GM12865 (cell line): ENCODE data around the gene RAD9A.

Experiments
- DNase-seq: peaks from one replicate; pipeline ENCODE4 v3.0.0; 2010; ENCODE audit warnings: low read depth
- H3K4me3 ChIP-seq: 2 replicates; pipeline ENCODE4 v1.5.1; 2011; ENCODE audit warnings: mild to moderate bottlenecking, low read depth, low read length, control low read depth
- TF ChIP-seq, protein P1 (sequence below): IDR thresholded peaks from 2 replicates; pipeline ENCODE4 v1.5.1; 2011; ENCODE audit warnings: low read length, control low read depth, low read depth, inconsistent platforms; ENCODE audit not compliant: insufficient read depth; ENCODE audit errors: missing control alignments

The RAD9A gene

DNA sequence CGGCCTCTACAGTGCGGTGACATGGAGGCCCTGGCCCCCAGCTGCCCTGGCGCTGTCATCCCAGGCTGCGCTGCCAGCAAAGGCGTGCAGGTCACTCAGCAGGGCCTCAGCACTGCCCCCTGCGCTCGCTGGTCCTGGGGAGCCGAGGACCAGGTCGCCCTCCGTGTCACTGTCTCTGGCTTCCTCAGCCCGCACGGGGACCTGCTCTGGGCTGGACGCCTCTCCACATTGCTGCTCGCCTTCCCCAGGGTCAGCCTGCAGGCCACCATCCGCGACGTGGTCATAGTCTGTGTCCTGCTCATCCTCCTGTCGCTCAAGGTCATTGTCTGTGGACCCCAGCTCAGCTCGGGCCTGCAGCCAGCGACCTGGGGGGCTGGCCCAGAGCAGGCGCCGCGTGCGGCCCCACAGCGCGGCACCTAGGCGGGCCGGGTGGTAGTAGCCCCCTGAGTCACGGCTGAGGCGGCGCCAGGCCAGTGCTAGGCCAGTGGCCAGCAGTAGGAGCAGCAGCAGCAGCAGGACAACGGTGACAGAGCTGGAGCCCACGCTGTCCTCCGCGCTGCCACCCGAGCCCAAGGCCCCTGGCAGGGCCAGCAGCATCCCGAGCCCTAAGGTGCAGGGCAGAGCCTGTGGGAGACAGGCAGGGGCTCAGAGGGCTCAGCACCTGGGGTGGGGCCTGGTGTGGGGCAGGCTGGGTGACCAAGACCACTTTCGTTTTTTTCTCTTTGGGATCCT is 44.1 kb downstream of the RAD9A start:
- peak overlapping the region; percentile 88 for H3K4me3 ChIP-seq
- DNase-seq = peak; percentile 21
- TF ChIP-seq, protein P1, sequence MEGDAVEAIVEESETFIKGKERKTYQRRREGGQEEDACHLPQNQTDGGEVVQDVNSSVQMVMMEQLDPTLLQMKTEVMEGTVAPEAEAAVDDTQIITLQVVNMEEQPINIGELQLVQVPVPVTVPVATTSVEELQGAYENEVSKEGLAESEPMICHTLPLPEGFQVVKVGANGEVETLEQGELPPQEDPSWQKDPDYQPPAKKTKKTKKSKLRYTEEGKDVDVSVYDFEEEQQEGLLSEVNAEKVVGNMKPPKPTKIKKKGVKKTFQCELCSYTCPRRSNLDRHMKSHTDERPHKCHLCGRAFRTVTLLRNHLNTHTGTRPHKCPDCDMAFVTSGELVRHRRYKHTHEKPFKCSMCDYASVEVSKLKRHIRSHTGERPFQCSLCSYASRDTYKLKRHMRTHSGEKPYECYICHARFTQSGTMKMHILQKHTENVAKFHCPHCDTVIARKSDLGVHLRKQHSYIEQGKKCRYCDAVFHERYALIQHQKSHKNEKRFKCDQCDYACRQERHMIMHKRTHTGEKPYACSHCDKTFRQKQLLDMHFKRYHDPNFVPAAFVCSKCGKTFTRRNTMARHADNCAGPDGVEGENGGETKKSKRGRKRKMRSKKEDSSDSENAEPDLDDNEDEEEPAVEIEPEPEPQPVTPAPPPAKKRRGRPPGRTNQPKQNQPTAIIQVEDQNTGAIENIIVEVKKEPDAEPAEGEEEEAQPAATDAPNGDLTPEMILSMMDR = no peak

DNA sequence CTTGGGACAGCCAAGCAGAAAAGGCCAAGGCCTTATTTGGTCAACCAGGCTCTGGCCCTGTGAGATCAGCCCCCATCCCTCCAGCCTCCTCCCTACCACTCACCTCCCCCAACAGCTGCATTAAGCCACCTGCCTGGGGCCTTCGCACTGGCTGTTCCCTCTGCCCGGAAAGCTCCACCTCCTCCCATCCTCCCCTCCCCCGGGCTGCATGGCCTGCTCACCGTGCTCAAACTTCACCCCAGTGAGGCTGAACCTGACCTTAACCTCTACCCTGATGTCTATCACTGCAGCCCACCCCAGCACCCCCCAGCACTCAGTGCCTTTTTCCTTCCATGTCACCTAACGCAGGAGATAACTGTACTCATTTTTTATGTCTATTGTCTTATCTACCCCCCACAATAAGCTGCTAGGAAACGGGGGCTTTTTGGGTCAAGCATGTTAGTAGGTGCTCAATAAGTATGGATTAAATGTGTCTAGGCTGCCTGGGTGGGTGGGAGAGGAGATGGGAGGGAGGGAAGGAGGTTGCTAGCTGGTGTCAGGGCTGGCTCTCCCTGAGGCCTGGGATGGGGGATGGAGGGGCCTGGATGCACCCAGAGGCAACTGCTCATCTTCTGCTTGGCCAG is 44.8 kb downstream of the RAD9A start:
- TF ChIP-seq, protein P1 = no peak
- peak overlapping the region; percentile 88 for H3K4me3 ChIP-seq

DNA sequence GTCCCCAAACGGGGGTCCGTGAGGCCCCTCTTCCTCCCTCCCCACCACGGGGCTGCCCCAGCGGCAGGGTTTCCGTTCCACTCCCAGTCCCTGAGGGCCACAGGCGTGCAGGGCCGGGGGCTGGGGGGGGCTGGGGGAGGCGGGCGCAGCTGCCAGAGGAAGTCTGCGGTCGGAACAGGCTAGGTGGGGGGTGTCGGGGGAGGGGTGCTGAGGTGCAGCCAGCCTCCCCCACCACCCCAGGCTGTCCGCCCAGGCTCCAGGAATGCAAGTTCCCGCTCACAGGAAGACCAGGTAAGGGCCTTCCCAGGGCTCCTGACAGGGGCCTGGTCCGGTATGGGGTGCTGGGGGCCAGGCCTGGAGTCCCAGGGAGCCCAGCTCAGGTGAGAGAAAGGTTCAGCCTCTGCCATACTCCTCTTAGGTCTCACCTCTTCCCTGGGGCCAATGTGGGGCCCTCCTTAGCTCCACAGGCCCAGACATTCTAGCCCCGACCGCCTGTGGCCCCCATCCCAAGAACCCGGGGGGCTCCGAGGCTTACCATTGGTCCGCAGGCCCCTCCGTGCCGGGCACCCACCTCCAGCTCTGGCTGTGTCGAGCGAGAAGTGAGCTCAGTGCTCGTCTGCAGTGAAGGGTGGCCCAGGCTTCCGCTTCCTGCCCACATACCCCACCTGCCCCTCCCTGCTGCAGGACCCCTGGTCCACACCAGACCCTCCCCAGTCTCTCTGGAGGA is 45.5 kb downstream of the RAD9A start, which contains the start of gene PTPRCAP:
Gene PTPRCAP, minus strand, starts transcription at position 601 of the 727 bp plus-strand sequence. Its CDS starts 63 bp downstream, at position 538.
- peak within 1 kb of the TSS; percentile 88 for H3K4me3 ChIP-seq
- TF ChIP-seq, protein P1 = no peak
- DNase-seq = peak; percentile 86

More for the DNA sequence above, 44.8 kb downstream of the RAD9A start:
- peak; percentile 93 for DNase-seq

DNA sequence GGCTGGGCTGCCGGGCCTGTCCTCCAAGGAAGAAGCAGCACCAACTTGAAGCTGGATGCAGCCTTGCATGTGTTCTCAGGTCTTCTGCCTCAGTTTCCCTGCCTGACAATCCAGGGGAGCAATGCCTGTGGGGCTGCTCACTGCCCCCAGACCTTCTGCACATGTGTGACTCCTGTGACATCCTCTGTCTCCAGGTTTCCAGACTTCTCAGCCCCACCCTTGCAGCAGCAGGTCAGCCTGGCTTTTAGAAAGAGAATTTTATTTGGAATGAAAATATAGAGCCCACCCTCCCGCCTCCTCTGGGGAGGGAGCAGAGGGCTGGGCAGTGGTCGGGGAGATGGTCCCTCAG is 46.0 kb downstream of the RAD9A start:
- TF ChIP-seq, protein P1 = no peak
- DNase-seq = no peak
- H3K4me3 ChIP-seq = peak overlapping the region; percentile 88

DNA sequence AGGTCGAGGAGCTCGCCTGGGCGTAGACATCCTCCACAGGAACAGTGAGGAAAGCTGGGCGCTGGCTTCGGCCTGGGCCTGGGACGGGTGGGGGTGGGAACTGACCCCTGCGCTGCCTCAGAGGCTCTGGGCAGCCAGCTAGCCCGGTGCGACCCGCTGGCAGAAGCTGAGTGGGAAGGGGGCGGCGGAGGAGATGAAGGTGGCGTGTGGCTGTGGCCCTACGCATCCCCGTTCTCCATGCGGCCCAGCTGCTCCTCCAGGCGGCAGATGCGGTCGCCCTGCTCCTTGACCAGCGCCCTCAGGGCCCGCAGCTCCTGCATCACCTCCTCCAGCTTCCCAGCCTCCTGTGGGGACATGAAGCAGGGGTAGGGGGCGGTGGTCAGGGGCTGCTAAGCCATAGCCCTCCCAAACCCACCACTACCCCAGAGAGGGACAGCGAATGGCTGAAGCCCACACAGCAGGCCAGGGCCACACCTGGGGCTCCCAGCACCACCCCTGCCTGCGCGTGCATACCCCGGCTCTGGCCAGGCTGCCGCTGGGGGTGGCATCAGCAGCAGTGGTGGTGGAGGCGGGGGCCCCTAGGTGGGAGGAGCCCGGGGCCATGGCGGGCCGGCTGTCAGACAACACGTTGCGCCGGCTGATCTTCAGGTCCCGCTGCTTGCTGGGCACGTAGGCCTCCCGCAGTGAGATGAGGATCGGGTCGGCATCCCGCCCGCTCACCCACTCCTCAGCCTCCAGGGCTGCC is 46.5 kb downstream of the RAD9A start:
- TF ChIP-seq, protein P1 = no peak
- peak overlapping the region; percentile 88 for H3K4me3 ChIP-seq

More for the DNA sequence above, 46.5 kb downstream of the RAD9A start:
- DNase-seq = peak; percentile 85
